IPS-NIHi7 (cell line): ENCODE results near the gene PNPLA5.
"Not testable (repeated sequence)": the region's sequence is repeated elsewhere in the genome, so short reads cannot be mapped to it uniquely, and the experiment has no call there.

Source experiments
- DNase-seq: peaks from one replicate; pipeline ENCODE4 v3.0.0; 2012; ENCODE audit warnings: mixed read lengths; ENCODE audit errors: extremely low spot score

Gene PNPLA5, protein sequence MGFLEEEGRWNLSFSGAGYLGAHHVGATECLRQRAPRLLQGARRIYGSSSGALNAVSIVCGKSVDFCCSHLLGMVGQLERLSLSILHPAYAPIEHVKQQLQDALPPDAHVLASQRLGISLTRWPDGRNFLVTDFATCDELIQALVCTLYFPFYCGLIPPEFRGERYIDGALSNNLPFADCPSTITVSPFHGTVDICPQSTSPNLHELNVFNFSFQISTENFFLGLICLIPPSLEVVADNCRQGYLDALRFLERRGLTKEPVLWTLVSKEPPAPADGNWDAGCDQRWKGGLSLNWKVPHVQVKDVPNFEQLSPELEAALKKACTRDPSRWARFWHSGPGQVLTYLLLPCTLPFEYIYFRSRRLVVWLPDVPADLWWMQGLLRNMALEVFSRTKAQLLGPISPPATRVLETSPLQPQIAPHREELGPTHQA

DNA sequence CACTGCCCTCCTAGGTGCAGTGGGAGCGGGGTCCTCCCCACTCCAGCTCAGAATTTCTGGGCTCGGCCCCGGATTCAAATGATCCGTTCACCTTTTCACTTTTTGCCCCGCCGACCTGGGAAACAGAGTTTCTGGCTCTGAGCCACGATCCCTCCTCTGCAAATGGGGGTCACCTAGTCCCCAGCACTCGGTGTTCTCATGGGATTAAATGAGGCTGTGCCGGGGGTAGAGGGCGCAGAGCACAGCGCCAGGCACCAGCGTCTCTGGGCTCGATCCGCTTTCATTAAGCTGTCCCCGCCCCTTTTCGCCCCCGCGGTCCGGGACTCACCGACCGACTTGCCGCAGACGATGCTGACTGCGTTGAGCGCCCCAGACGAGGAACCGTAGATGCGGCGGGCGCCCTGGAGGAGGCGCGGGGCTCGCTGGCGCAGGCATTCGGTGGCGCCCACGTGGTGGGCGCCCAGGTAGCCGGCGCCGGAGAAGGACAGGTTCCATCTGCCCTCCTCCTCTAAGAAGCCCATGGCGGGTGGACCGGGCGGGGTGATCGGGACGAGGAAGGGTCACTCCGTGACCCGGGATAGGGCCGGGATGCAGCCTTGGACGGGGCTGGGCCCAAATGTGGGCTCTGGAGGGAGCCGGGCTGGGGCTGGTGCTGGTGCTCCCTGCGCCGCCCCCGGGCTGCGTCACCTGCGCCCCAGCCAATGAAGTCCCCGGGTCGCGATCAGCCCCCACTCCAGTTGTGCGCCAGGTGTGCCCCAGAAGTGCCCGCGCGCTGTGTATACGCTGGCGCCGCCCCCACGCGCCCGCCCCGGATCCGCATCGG, at the start of gene PNPLA5:
TSS of gene PNPLA5 (minus strand) at position 654 of the 823 bp plus-strand sequence. CDS start at position 521, 133 bp downstream.
- peak; percentile 79 for DNase-seq

DNA sequence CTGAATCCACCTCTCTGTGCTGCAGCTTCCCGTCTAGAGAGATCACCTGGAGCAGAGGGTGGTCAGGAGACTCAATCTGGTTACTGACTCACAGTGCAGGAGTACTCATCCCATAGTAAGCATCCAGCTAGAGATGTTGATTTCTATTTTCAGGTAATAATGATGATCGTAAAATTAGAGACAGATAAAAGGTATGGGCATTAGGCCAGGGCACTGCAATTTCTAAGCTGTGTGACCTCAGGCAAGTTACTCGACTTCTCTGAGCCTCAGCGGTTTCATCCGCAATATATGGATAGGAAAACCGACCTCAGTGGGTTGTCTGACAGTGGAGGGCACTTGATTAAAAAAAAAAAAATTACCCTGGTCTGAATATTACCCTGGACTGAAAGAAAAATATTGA, 49.6 kb upstream of the PNPLA5 start:
- no peak for DNase-seq

DNA sequence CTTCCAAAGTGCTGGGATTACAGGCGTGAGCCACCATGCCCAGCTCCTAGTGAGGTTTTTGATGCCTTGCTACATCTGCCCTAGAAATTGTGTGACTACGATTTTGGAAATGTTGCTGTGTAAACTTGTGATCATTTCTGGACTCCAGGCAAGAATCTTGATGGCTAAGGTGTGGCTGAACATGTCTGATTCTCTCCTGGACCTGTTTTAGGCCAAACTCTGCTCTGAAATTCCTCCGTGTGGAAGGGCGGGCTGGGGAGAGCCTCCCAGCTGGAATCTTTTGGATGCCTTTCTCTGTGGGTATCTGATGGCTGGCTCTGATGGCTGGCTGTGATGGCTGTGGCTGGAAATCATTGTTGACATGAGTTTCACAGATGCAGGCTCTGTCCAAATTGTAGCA, 40.0 kb upstream of the PNPLA5 start:
- no peak for DNase-seq

DNA sequence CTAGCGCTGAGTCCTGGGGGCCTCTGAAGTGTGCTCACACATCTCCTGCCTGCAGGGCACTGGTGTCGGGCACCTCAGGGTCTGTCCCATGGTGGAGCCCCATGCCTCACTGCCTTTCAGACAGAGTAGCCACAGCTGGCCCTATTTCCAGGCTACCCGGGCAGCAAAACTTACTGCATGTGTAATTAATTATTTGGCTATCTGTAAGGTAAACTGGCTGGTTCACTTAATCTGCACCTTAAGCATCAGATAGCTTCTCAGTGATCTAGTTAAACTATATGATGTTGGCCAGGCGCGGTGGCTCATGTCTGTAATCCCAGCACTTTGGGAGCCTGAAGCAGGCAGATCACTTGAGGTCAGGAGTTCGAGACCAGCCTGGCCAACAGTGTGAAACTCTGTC, 37.1 kb upstream of the PNPLA5 start:
- no peak for DNase-seq

DNA sequence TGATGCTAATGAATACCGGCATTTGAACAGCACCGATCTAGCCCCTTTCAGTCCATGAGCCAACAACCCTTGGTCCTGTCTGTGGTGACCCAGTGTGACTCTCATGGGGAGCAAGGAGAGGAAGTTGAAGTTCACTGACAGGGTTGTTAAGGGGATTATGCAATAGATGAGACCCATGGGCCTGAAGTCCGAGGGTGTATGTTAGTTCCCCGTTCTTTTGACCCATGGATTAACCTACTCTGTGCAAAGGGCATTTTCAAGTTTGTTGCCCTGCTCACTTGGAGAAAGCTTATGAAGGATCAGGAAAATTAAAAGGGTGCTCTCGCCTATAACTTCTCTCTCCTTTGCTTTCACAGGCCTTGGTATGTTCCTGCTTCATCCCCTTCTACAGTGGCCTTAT, 36.7 kb upstream of the PNPLA5 start:
- no peak for DNase-seq

DNA sequence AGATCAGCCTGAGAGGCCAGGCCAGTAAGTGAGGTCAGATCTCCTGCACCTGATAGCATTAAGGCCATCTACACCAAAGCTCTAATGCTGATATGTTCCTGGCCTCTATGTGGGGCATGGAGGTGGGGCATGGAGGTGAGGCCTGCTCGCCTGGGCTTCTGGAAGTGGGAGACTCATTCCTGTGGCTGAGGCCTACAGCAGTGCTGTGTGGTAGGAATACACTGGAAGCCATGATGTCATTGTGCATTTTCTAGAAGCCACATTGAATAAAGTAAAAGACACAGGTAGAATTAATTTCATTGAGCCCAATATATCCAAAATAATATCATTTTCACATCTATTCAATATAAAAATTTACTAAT, 34.5 kb upstream of the PNPLA5 start:
- no peak for DNase-seq

DNA sequence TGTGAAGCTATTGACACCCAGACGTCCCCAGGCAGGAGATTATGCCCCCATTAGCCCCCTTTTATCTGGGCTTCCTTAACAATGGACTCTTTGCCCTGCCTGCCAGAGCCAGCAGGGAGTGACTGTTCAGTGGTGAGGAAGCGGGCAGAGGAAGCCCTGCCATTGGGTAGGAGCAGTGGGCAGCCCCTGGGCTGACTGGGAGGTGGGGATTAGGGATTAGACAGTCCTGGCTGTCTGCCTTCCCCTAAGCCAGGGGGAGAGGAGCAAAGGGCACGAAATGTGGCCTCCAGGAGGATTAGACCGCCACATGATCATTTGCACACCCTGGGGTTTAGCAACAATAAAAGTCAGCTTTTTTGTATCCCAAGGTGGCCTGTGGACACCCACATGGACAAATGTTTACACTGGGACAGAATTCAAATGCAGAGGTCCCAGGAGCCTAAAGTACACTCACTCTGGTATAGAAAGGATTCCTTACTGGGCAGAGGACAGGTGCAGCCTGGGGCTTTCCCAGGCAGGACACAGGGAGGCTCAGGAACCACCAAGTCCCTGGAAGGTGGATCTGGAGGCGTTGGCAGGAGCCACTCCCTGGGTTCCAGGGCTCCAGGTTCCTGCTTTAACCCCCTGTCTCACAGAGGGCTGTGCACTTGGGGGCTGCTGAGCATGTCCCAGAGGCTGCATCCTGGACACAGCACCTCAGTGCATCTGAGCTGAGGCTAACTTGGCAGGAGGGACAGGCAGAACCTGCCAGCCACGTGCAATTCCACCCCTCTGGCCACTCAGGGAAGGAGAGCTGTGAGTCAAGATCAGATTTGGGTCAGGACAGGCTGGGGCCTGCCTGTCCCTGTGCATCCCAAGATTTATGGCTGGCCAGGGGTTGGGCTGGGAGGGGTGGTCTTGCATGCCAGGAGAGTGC, 33.9 kb upstream of the PNPLA5 start:
- peak; percentile 72 for DNase-seq

DNA sequence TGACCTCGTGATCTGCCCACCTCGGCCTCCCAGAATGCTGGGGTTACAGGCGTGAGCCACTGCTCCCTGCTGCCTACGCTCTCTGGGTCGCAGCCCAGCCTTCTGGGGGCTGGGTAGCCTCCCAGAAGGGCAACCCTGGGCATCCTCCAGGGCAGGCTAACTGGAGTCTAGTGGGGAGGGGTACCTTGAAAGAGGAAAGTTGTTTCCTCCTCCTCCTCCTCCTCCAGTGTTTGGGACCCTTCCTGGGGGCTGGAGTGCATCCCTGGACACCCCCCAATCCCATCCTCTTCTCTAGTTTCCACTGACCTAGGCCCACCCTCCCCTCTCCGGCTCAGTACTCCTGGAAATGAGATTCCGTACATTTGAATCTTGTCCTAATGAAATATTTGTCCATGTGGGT, 33.1 kb upstream of the PNPLA5 start:
- DNase-seq = no peak

DNA sequence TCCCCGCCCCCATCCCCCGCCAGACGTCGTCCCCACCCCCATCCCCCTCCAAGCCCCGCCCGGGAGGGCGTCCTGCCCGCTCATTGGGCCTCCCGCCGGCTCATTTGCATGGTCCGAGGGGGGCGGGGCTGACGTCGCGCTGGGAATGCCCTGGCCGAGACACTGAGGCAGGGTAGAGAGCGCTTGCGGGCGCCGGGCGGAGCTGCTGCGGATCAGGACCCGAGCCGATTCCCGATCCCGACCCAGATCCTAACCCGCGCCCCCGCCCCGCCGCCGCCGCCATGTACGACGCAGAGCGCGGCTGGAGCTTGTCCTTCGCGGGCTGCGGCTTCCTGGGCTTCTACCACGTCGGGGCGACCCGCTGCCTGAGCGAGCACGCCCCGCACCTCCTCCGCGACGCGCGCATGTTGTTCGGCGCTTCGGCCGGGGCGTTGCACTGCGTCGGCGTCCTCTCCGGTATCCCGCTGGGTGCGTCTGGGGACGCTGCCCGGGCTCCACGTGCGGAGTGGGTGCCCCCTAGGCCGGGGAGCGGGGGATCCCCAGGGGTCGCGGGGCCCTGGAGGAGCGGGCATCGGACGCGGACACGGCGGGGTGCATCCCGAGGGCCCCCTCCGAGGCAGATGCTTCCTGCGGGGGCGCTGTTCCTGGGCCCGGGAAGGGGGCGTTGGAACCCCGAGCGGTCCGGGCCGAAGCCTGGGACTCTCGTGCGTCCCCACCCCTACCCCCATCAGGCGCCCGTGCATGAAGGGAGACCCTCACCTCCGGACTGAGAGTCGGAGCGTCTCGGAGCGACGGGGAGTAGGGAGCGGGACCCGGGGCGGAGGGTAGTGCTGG, 32.0 kb upstream of the PNPLA5 start, which contains the start of gene PNPLA3:
TSS of gene PNPLA3 (plus strand) at position 175 of the 834 bp plus-strand sequence. CDS start at position 282, 107 bp downstream.
- DNase-seq = peak; percentile 98

DNA sequence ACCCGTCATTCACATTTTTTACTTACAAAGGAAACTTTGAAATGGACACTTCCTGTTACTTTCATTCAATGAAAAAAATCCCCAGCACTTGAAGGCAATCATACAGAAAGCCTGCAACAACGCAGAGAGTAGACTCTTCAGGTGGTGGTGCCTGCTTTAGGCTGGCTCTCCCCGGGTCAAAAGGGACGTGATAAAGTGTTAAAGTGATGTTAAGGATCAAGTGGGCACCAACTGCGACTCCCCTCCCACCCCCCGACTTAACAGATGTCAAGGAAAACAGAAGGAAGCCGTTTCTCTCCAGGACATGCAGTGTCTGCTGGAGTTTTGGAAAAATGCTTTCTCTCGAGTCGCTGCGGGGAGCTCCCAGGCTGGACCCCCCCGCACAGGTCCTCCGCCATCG, 31.4 kb upstream of the PNPLA5 start:
- DNase-seq = no peak

DNA sequence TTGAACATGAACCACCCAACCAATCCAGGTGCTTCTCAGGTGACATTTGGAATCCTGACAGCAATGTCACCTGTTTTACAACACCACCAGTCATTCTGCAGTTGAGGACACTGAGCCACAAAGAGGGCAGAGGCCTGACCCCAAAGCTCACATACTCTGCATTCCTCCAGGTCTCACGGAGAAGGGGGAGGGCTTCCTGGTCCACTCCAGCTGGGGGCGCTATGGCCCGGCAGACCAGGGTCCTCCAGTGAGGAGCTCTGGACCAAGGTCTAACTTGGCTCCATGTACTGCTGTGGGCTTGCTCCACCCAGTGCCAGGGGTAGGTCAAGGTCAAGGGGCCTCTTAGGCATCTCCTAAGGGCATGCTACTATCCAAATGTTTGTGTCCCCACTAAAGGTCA, 30.3 kb upstream of the PNPLA5 start:
- no peak for DNase-seq

DNA sequence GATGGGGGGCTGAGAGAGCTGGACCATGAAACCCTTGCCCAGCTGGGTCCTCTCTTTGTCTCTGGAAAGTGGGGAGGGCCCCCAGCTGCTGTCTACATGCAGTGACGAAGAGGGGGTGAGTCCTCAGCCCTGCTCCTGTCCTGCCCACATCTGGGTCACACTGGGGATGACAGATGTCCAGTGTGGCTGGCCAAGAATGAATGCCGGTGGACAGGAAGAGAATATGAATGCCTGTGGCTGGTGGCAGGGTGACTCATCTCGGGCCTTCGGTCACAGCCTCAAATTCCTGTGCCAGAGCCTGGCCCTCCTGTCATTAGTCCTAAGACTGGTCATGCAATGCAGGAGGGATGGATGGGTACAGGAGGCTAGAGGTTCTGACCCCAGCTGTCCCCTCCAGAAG, 29.6 kb upstream of the PNPLA5 start:
- no peak for DNase-seq

DNA sequence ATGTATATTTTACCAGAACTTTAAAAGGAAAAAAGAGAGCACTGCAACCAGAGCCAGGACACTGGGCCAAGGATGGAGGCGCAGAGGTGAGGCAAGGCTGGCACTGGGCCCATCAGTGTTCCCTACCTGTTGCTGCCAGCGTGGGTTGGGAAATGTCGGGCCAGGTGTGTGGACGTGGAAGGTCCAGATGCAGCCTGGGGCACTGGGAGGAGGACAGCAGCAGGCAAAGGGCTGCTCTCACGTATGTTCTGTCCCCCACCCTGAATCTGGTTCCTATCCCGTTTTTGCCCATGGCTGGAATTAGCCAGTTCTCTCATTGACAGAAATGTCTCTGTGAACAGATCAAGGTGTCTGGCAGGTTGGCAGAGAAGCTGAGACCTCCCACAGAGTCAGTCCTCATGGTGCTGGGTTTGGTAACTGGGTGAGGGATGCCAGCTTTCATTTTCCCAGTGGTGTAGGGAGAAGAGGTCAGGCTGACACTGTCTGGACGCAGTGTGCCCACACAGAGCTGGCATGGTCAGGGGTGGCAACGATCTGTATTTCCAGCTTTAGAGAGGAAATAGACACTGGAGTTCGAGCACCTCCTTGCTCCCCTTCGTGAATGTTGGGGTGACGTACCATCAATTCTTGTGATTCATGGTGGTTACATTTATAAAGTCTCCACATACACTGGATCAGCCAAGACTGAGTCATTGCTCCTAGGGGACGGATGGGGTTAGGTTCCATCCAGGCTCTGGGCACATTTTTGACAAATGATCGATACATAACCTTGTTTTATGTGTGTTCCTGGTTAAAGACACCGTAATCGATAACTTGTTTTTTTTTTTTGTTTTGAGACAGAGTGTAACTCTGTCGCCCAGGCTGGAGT, 27.5 kb upstream of the PNPLA5 start:
- DNase-seq = no peak

DNA sequence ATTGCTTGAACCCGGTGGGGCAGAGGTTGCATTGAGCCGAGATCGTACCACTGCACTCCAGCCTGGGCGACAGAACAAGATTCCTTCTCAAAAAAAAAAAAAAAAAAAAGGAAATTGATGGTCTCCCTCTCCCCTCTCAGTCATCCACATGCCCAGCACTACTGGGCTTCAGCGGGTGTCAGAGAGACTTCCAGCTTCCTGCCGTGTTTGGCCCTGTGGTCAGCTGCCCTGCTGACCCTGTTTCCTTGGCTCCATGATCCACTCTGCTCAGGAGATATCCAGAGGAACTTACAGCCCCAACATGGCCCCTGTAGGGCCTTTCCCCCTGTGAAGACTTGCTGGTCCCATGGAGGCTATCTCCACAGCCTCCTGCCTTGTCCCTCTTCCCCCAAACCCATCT, 25.7 kb upstream of the PNPLA5 start:
- no peak for DNase-seq

DNA sequence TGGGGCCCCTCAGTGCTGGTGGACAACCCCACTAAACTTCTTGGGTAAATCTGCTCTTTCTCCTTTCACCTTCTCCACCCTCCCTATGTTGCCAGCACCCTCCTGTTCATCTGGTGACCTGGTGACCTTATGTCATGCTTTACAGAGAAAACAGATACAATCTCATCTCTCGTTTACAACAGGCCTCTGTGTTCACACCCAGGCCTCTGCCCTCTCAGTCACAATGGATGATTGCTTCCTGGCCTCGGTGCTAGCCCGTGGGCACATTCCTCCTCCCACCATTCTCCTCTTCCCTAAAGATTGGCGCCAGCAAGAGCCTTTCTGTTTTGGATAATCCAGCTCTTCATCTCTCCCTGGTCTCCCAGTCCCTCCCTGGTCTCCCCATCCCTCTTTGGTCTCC, 19.5 kb upstream of the PNPLA5 start:
- no peak for DNase-seq

DNA sequence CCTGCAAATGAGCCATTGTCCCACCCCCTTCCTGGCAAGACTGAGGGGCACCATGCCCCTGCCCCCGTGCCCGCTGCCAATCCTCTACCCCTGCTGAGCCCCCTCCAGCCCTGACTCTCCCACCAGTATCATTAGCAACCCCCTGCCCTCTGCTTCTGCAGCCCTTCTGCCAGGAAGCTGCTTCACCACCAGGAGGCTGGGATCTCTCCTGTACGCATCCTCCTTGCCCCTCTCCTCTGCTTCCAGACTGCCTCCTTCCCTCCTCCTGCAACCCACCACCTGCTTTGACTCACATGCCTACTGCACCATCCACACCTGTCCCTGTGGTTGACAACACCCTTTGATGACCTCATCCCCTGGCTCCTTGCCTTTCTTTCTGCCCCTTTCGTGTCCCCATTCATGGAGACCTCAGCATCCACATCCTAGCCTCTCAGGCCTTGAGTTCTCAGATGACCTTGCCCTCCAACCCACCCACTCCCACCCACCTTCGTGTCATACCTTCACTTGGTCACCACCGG, 18.4 kb upstream of the PNPLA5 start:
- DNase-seq = no peak

DNA sequence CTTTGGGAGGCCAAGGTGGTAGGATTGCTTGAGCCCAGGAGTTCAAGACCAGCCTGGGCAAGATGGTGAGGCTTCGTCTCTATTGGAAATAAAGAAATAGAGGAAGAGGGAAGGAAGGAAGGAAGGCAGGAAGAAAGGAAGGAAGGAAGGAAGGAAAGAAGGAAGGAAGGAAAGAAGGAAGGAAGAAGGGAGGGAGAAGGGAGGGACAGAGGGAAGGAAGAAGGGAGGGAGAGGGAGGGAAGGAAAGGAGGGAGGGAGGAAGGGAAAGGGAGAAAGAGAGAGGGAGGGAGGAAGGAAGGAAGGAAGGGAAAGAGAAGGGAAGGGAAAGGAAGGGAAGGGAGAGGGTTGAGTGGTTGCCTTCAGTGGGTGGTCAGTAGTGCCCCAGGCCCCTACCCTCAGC, 17.9 kb upstream of the PNPLA5 start:
- no peak for DNase-seq

DNA sequence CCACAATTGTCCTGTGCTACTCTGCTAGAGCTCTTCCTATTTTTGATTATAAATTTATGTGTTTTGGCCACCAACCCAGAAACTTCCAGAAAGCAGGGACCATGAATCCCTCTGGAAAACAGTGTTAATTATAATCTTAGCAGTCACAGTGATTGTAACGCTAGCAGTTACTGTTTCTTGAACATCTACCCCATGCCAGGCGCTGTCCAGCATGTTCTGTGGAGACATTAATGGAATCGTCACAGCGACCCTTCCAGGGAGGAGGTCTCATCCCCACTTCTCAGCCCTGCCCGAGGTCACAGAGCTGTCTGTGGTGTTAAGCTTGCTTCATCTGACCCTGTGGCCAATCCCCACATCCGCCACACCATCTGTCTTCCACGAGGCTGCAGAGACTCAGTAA, 13.9 kb upstream of the PNPLA5 start:
- DNase-seq = no peak

DNA sequence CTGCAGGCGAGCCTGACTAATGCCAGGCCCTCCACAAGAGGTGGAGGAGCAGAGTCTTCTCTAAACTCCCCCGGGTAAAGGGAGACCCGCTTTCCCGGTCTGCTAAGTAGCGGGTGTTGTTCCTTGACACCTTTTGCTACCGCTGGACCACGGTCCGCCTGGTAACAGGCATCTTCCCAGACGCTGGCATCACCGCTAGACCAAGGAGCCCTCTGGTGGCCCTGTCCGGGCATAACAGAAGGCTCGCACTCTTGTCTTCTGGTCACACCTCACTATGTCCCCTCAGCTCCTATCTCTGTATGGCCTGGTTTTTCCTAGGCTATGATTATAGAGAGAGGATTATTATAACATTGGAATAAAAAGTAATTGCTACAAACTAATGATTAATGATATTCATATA, 12.6 kb upstream of the PNPLA5 start:
- not testable (repeated sequence) for DNase-seq

DNA sequence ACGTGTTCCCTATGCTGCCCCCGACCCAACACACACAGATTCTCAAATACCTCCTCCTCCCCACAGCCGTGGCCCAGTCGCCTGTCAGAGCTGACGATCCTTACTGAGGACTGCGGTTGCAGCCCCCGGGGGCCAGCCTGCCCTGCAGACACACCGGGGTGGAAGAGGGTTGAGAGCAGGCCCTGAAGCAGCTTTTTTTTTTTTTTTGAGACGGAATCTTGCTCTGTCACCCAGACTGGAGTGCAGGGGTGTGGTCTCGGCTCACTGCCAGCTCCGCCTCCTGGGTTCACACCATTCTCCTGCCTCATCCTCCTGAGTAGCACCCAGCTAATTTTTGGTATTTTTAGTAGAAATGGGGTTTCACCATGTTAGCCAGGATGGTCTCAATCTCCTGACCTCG, 11.2 kb upstream of the PNPLA5 start:
- not testable (repeated sequence) for DNase-seq
